Measurements from ENCODE around the gene PDE8B. TPM values are rescaled to one million over a fixed set of nuclear protein-coding genes. Genes with fewer than 3 reads are reported as not detected.
A peak's percentile ranks its signal among the peaks of the same experiment; 100 is the strongest.

Gene PDE8B
- total RNA-seq, 1 experiment from 2014 or later, result not detected

DNA sequence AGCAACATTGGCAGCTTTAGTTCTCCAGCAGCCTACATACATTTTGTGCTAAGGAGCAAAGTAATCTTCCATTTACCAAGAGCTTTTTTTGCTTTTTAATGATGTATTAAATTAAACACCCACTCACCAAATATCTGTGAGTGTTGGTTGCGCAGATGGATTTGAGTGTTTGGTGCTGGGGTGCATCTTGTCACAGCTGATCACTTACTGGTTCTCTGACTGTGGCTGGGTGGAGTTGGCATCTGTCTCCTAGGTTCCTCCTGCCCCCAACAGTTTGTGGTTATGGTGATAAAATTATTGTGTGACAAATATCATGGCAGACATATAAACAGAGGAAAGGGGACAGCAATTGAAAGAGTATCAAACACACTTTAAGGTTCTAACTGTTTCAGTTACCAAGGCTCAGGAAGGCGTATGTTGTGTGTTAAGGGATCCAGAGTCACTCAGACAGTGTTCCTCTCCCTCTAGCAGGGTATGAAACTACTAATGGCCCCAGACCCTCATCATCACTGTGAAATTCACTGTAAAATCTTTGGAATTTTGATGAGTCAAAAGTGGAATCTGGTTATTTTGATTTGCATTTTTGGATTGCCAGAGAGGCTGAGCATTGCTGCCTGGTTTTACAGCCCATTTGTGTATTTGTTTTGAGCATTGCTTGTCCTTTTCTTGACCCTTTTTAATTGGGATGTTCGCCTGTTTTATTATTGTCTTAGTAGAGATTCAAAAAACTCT lies 81.7 kb downstream of the PDE8B start:
- Histone ChIP-seq H3K9me2 (replicated peaks; ENCODE audit: low read length) (no peaks in the 10 kb centered on the region), H3K4me1 (ENCODE audit: insufficient read depth, low read length) (no peaks in the 10 kb centered on the region), H3K4me2 (ENCODE audit: low read length) (no peak overlapping the region), H4K20me1 (ENCODE audit: low read length) (no peaks in the 10 kb centered on the region), H3K27me3 (ENCODE audit: low read length) (no peaks in the 10 kb centered on the region), H3K27ac (ENCODE audit: low read length) (no peak overlapping the region), H3F3A (ENCODE audit: low read length, unreplicated experiment) (no peaks in the 10 kb centered on the region), H3K9ac (ENCODE audit: low read length) (no peak overlapping the region), H2AFZ (ENCODE audit: low read length) (no peak overlapping the region), H3K4me3 (ENCODE audit: low read length) (no peak overlapping the region), H3K36me3 (ENCODE audit: low read depth, low read length) (no peaks in the 10 kb centered on the region), H3K9me3 (ENCODE audit: low read length) (no peaks in the 10 kb centered on the region), H3K79me2 (ENCODE audit: low read length) (no peaks in the 10 kb centered on the region)
- ChIA-PET CTCF (no interaction called here), POLR2A (ENCODE audit: unreplicated experiment) (no interaction called here)
- DNase-seq (peak; percentile 34), ATAC-seq (peak; percentile 24; the same call in 1 of the 2 replicates)
- BruUV-seq (replicated peaks), result no TSS peak
- TF ChIP-seq EZH2 (IDR thresholded peaks at IDR 0.05; ENCODE audit: low read length, unreplicated experiment), result no peak
- TF ChIP-seq, protein P1, sequence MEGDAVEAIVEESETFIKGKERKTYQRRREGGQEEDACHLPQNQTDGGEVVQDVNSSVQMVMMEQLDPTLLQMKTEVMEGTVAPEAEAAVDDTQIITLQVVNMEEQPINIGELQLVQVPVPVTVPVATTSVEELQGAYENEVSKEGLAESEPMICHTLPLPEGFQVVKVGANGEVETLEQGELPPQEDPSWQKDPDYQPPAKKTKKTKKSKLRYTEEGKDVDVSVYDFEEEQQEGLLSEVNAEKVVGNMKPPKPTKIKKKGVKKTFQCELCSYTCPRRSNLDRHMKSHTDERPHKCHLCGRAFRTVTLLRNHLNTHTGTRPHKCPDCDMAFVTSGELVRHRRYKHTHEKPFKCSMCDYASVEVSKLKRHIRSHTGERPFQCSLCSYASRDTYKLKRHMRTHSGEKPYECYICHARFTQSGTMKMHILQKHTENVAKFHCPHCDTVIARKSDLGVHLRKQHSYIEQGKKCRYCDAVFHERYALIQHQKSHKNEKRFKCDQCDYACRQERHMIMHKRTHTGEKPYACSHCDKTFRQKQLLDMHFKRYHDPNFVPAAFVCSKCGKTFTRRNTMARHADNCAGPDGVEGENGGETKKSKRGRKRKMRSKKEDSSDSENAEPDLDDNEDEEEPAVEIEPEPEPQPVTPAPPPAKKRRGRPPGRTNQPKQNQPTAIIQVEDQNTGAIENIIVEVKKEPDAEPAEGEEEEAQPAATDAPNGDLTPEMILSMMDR (conservative IDR thresholded peaks at IDR 0.05; ENCODE audit: low read depth, low read length), result no peak
- no peak for TF ChIP-seq EZH2phosphoT487 (IDR thresholded peaks at IDR 0.05; ENCODE audit: borderline replicate concordance, low read length)
- intact Hi-C loops (cut with micrococcal nuclease), result no loop called here

DNA sequence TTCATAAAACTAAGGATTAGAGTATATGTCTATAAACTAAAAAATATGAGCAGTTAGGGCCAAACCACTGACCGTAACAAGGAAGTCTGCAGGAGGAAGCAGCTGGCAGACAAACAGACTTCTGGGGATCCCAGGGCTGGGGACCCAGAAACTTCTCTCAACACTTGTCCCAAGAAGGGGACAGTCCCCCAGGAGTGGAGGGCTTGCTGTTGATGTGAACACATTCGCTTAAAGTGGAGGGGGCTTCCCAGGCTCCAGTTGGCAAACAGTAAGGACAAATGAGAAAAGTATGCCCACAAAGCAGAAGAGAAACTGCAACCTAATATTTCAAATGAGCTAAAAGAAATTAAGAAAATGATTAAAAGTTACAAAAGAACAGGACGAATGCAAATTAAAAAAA lies 83.7 kb downstream of the PDE8B start:
- intact Hi-C loops (cut with micrococcal nuclease), result no loop called here
- no peak overlapping the region for H3K9ac ChIP-seq (ENCODE audit: low read length)
- CTCF ChIA-PET, result no interaction called here

More for the DNA sequence above, 83.7 kb downstream of the PDE8B start:
- Histone ChIP-seq H3K27ac (ENCODE audit: low read length) (no peak overlapping the region), H3F3A (ENCODE audit: low read length, unreplicated experiment) (no peaks in the 10 kb centered on the region), H3K9me3 (ENCODE audit: low read length) (no peaks in the 10 kb centered on the region), H3K36me3 (ENCODE audit: low read depth, low read length) (no peaks in the 10 kb centered on the region), H3K27me3 (ENCODE audit: low read length) (no peaks in the 10 kb centered on the region), H3K9me2 (replicated peaks; ENCODE audit: low read length) (no peaks in the 10 kb centered on the region), H3K4me2 (ENCODE audit: low read length) (no peak overlapping the region), H2AFZ (ENCODE audit: low read length) (no peak overlapping the region), H4K20me1 (ENCODE audit: low read length) (no peaks in the 10 kb centered on the region), H3K79me2 (ENCODE audit: low read length) (no peaks in the 10 kb centered on the region), H3K4me3 (ENCODE audit: low read length) (no peak overlapping the region), H3K4me1 (ENCODE audit: insufficient read depth, low read length) (no peaks in the 10 kb centered on the region)
- DNase-seq (no peak), ATAC-seq (no peak)
- POLR2A ChIA-PET (ENCODE audit: unreplicated experiment), result no interaction called here
- BruUV-seq (replicated peaks), result no TSS peak
- TF ChIP-seq EZH2phosphoT487 (IDR thresholded peaks at IDR 0.05; ENCODE audit: borderline replicate concordance, low read length), result no peak
- no peak for TF ChIP-seq EZH2 (IDR thresholded peaks at IDR 0.05; ENCODE audit: low read length, unreplicated experiment)
- TF ChIP-seq, protein P1 (conservative IDR thresholded peaks at IDR 0.05; ENCODE audit: low read depth, low read length), result no peak
